ENCODE data around the gene LANCL2. TPM values are rescaled to one million over a fixed set of nuclear protein-coding genes. Genes with fewer than 3 reads are reported as not detected.

Gene LANCL2
- total and polyA plus RNA-seq, 10 donors, result 4.7 to 13.5 (median 9.6) TPM

DNA sequence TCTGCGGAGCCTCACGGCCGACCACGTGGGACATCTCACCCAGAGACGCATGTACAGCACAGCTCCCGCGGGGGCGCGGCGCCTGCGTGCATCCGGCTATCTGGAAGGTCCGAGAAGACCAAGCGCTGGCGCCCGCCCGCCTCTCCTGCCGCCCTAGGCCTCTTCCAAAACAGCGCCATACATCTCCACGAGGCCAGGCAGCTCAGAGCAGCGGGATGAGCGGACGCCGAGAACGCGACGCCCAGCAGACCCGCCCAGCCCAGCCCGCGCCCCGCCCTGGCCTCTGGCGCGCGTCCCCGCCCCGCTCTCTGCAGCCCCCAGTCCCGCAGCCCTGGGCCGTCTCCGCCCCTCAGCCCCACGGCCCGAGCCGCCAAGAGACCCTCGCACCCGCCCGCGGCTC lies 20.3 kb upstream of the LANCL2 start:
- no peak for DNase-seq
- Histone ChIP-seq H3K27me3 (replicated peaks in 1 of 7) (peaks cover 0 to 20% (median 6%) of the 10 kb centered on the region in 7 donors), H3K9me3 (peaks cover 0 to 19% (median 0%) of the 10 kb centered on the region in 8 donors), H3K36me3 (no peaks in the 10 kb centered on the region), H3K4me3 (no peak overlapping the region), H3K27ac (no peak overlapping the region), H3K4me1 (no peaks in the 10 kb centered on the region)
- TF ChIP-seq CTCF (IDR thresholded peaks at IDR 0.05 in 8 of 11, conservative IDR thresholded peaks at IDR 0.05 in 3 of 11) (no peak), POLR2AphosphoS5 (IDR thresholded peaks at IDR 0.05) (no peak), POLR2A (IDR thresholded peaks at IDR 0.05) (no peak)
- 49 to 69% (median 55%) methylated on average over 35 to 46 of the region's 46 CpGs for WGBS, 5 donors
- intact Hi-C loops (cut with DNase I; ENCODE audit: low total_unique reads), result no loop called here

- Histone ChIP-seq H3K4me3 (no peak overlapping the region), H3K9me3 (peaks cover 0 to 19% (median 0%) of the 10 kb centered on the region in 8 donors), H3K27ac (no peak overlapping the region), H3K4me1 (no peaks in the 10 kb centered on the region), H3K27me3 (replicated peaks in 1 of 7) (peaks cover 0 to 20% (median 6%) of the 10 kb centered on the region in 7 donors), H3K36me3 (no peaks in the 10 kb centered on the region)
- TF ChIP-seq CTCF (IDR thresholded peaks at IDR 0.05 in 8 of 11, conservative IDR thresholded peaks at IDR 0.05 in 3 of 11) (no peak), POLR2A (IDR thresholded peaks at IDR 0.05) (no peak), POLR2AphosphoS5 (IDR thresholded peaks at IDR 0.05) (no peak)
- 73 to 86% (median 76%) methylated on average over 22 of the region's 22 CpGs for WGBS, 5 donors
- DNase-seq, result no peak
- intact Hi-C loops (cut with DNase I; ENCODE audit: low total_unique reads), result no loop called here
Observed at GRCh38 chr7:55345292-55345691, 19.8 kb upstream of the LANCL2 start.

- Histone ChIP-seq H3K27ac (no peak overlapping the region), H3K4me1 (no peaks in the 10 kb centered on the region), H3K36me3 (no peaks in the 10 kb centered on the region), H3K27me3 (replicated peaks in 1 of 7) (peaks cover 0 to 31% (median 6%) of the 10 kb centered on the region in 7 donors), H3K4me3 (no peak overlapping the region), H3K9me3 (peaks cover 0 to 19% (median 0%) of the 10 kb centered on the region in 8 donors)
- TF ChIP-seq POLR2A (IDR thresholded peaks at IDR 0.05) (no peak), POLR2AphosphoS5 (IDR thresholded peaks at IDR 0.05) (no peak), CTCF (IDR thresholded peaks at IDR 0.05 in 8 of 11, conservative IDR thresholded peaks at IDR 0.05 in 3 of 11) (no peak)
- no peak for DNase-seq
- WGBS, 5 donors, result 63 to 81% (median 77%) methylated on average over 4 of the region's 4 CpGs
- intact Hi-C loops (cut with DNase I; ENCODE audit: low total_unique reads), result no loop called here
Observed at GRCh38 chr7:55348502-55348901, 16.6 kb upstream of the LANCL2 start.

DNA sequence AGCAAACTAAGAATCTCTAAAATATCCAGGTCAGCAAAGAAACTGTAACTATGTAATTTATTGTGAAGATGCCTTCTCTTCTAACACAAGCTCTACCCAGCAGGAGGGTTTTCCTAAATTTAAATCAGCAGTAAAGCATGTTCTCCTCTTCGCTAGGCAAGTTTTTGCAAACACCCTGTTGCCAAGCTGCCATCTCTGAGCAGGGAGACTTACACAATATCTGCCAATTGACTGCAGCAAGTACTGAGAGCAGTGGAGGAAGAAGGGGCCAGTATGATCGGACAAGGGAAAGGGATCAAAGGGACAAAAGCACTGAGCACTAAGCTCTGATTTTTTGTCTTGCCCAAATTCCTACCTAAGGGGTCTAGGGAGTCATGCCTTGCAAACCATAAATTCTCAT lies 16.0 kb upstream of the LANCL2 start:
- peaks cover 0 to 29% (median 6%) of the 10 kb centered on the region in 7 donors for H3K27me3 ChIP-seq (replicated peaks in 1 of 7)
- H3K9me3 ChIP-seq, result peaks cover 0 to 13% (median 0%) of the 10 kb centered on the region in 8 donors
- no peak overlapping the region for H3K4me3 ChIP-seq
- intact Hi-C loops (cut with DNase I; ENCODE audit: low total_unique reads), result no loop called here
- H3K4me1 ChIP-seq, result no peaks in the 10 kb centered on the region
- 41 to 67% (median 53%) methylated on average over 2 of the region's 2 CpGs for WGBS, 5 donors
- DNase-seq, result no peak
- TF ChIP-seq CTCF (IDR thresholded peaks at IDR 0.05 in 8 of 11, conservative IDR thresholded peaks at IDR 0.05 in 3 of 11) (no peak), POLR2AphosphoS5 (IDR thresholded peaks at IDR 0.05) (no peak), POLR2A (IDR thresholded peaks at IDR 0.05) (no peak)
- no peak overlapping the region for H3K27ac ChIP-seq
- H3K36me3 ChIP-seq, result no peaks in the 10 kb centered on the region
